SU-DHL-6 (cell line): ENCODE measurements around the gene ADAM12.

Source experiments
- EZH2phosphoT487 ChIP-seq: fragments of 200-600 bp; sonication (generic), shearing (Covaris generic); conservative IDR thresholded peaks from 2 replicates; pipeline ENCODE4 v1.6.1; 2018; ENCODE audit warnings: mild to moderate bottlenecking, antibody characterized with exemption, low read length, moderate library complexity, mixed read lengths
- TF ChIP-seq, protein P1 (sequence below): fragments of 200-600 bp; sonication (generic); IDR thresholded peaks from one replicate; pipeline ENCODE4 v1.5.1; 2017; ENCODE audit warnings: antibody characterized with exemption, mild to moderate bottlenecking, low read length, moderate library complexity; ENCODE audit not compliant: insufficient read depth, poor library complexity, severe bottlenecking

GRCh38 chr10:126161691-126162090 is 226.6 kb downstream of the ADAM12 start:
- TF ChIP-seq, protein P1, sequence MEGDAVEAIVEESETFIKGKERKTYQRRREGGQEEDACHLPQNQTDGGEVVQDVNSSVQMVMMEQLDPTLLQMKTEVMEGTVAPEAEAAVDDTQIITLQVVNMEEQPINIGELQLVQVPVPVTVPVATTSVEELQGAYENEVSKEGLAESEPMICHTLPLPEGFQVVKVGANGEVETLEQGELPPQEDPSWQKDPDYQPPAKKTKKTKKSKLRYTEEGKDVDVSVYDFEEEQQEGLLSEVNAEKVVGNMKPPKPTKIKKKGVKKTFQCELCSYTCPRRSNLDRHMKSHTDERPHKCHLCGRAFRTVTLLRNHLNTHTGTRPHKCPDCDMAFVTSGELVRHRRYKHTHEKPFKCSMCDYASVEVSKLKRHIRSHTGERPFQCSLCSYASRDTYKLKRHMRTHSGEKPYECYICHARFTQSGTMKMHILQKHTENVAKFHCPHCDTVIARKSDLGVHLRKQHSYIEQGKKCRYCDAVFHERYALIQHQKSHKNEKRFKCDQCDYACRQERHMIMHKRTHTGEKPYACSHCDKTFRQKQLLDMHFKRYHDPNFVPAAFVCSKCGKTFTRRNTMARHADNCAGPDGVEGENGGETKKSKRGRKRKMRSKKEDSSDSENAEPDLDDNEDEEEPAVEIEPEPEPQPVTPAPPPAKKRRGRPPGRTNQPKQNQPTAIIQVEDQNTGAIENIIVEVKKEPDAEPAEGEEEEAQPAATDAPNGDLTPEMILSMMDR, result no peak
- no peak for TF ChIP-seq EZH2phosphoT487
